SK-N-MC (cell line): Measurements from ENCODE around the gene CCDC179.

Experiments
- EZH2 ChIP-seq: fragments of 200-600 bp; sonication (generic); IDR thresholded peaks from one replicate; pipeline ENCODE4 v1.6.1; 2017; ENCODE audit warnings: antibody characterized with exemption
- POLR2AphosphoS5 ChIP-seq: IDR thresholded peaks from 2 replicates; pipeline ENCODE4 v1.6.1; 2012; ENCODE audit warnings: mild to moderate bottlenecking, low read depth, low read length, borderline replicate concordance

GRCh38 chr11:22797047-22797446 lies 63.2 kb downstream of the CCDC179 start:
- TF ChIP-seq EZH2: no peak
- TF ChIP-seq POLR2AphosphoS5: no peak
